Gastrocnemius medialis (tissue), 4 donors: ENCODE results near the gene SFXN3. TPM values are rescaled to one million over a fixed set of nuclear protein-coding genes. Genes with fewer than 3 reads are reported as not detected.

ENCODE experiments used
- ATAC-seq, 2 donors: fragments of 150-250 bp; one replicate each; pipeline ENCODE4 v1.9.1; 2016
- DNase-seq, 2 donors: peaks; one replicate each; pipeline ENCODE4 v3.0.0-alpha.2; 2019
- H3K27ac ChIP-seq, 4 donors: fragments of 200-600 bp; sonication (generic); 1 replicate in 1 of 4; 2 replicates in 3 of 4; pipeline ENCODE4 v1.5.1; 2016 to 2018; ENCODE audit warnings: mild to moderate bottlenecking in 2 of 4, moderate library complexity in 1 of 4
- H3K27me3 ChIP-seq, 3 donors: fragments of 200-600 bp; sonication (generic) in 2 of 3; 1 replicate in 1 of 3; 2 replicates in 2 of 3; pipeline versions ENCODE4 v1.5.1 to v1.6.0; 2016 to 2019; ENCODE audit warnings: mild to moderate bottlenecking in 1 of 3, moderate library complexity in 1 of 3
- H3K36me3 ChIP-seq, 2 donors: fragments of 200-600 bp; sonication (generic) in 1 of 2; one replicate each; pipeline ENCODE4 v1.5.1; 2017 to 2018
- H3K4me1 ChIP-seq, 2 donors: fragments of 200-600 bp; sonication (generic) in 1 of 2; one replicate each; pipeline ENCODE4 v1.5.1; 2016 to 2017; ENCODE audit warnings: mild to moderate bottlenecking in 2 of 2
- H3K4me3 ChIP-seq, 4 donors: fragments of 200-600 bp; sonication (generic) in 3 of 4; 1 replicate in 1 of 4; 2 replicates in 3 of 4; pipeline ENCODE4 v1.5.1; 2016 to 2019; ENCODE audit warnings: mild to moderate bottlenecking in 2 of 4
- H3K9me3 ChIP-seq, 3 donors: fragments of 200-600 bp; sonication (generic) in 2 of 3; 1 replicate in 1 of 3; 2 replicates in 2 of 3; pipeline ENCODE4 v1.5.1; 2016 to 2019
- POLR2A ChIP-seq, 2 donors: fragments of 450-650 bp; IDR thresholded peaks; one replicate each; pipeline ENCODE4 v1.6.1; 2017; ENCODE audit warnings: antibody characterized with exemption in 2 of 2, mild to moderate bottlenecking in 2 of 2, moderate library complexity in 2 of 2
- in situ Hi-C, 4 donors: fragments of 200-750 bp; cut with MboI; loops; one replicate each; pipeline versions ENCODE4 v1.15.0 to v1.8.0; 2017; ENCODE audit warnings: low sequenced_read_pairs in 4 of 4
- intact Hi-C: fragments of 100-400 bp; cut with DNase I; formaldehyde crosslinking; loops from one replicate; pipeline ENCODE4 v1.15.1; 2023; ENCODE audit warnings: low total_unique reads
- total RNA-seq, 4 donors: library from RNA; depleted of rRNA; stranded (reverse); fragments of >200 nt; gene quantifications; one replicate each; pipeline versions ENCODE4 v1.1.0 to v1.2.3, GENCODE V29; 2016
- TF ChIP-seq, protein P1 (sequence below), 5 experiments: fragments of 450-650 bp in 3 of 5; fragments of 200-600 bp in 2 of 5; sonication (generic) in 2 of 5; IDR thresholded peaks in 4 of 5; conservative IDR thresholded peaks in 1 of 5; 1 replicate in 4 of 5; 2 replicates in 1 of 5; pipeline ENCODE4 v1.5.1; 2016 to 2019; ENCODE audit warnings: antibody characterized with exemption in 5 of 5, mild to moderate bottlenecking in 3 of 5, moderate library complexity in 3 of 5

The SFXN3 gene
- total RNA-seq, 4 donors from 2014 or later, result 4.2 to 9.5 (median 7.0) TPM

DNA sequence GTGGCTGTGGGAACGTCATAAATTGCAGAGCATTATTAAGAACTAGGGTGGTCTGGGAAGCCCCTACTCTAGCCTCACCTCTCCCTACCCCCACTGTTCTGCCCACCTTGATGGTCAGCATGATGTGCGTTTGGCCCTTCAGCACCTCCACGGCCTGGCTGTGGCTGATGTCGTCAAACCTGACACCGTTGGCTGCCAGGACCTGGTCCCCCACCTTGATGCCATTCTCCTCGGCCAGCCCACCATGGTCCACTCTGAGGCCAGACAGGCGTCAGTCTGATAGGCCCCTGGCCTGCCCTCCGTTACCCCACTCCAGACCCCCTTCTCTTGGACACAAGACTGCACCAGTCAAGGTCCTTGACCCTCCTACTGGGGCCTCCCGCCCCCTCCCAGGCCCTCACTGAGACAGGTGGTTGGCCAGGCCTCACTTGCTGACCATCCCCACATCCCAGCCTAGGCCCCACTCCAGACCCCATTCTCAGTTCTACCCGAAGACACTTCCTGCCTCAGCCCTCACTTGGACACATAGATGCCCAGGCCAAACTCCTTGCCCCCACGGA lies 9.3 kb upstream of the SFXN3 start:
- intact Hi-C loops (no loop called here), in situ Hi-C loops (no loop called here)
- Histone ChIP-seq H3K27me3 (no peaks in the 10 kb centered on the region), H3K4me1 (no peaks in the 10 kb centered on the region), H3K27ac (no peak overlapping the region), H3K4me3 (no peak overlapping the region), H3K36me3 (no peaks in the 10 kb centered on the region), H3K9me3 (no peaks in the 10 kb centered on the region)
- TF ChIP-seq, protein P1, sequence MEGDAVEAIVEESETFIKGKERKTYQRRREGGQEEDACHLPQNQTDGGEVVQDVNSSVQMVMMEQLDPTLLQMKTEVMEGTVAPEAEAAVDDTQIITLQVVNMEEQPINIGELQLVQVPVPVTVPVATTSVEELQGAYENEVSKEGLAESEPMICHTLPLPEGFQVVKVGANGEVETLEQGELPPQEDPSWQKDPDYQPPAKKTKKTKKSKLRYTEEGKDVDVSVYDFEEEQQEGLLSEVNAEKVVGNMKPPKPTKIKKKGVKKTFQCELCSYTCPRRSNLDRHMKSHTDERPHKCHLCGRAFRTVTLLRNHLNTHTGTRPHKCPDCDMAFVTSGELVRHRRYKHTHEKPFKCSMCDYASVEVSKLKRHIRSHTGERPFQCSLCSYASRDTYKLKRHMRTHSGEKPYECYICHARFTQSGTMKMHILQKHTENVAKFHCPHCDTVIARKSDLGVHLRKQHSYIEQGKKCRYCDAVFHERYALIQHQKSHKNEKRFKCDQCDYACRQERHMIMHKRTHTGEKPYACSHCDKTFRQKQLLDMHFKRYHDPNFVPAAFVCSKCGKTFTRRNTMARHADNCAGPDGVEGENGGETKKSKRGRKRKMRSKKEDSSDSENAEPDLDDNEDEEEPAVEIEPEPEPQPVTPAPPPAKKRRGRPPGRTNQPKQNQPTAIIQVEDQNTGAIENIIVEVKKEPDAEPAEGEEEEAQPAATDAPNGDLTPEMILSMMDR (IDR thresholded peaks at IDR 0.05 in 4 of 5, conservative IDR thresholded peaks at IDR 0.05 in 1 of 5), result no peak
- TF ChIP-seq POLR2A (IDR thresholded peaks at IDR 0.05), result no peak
- ATAC-seq (no peak), DNase-seq (no peak)

DNA sequence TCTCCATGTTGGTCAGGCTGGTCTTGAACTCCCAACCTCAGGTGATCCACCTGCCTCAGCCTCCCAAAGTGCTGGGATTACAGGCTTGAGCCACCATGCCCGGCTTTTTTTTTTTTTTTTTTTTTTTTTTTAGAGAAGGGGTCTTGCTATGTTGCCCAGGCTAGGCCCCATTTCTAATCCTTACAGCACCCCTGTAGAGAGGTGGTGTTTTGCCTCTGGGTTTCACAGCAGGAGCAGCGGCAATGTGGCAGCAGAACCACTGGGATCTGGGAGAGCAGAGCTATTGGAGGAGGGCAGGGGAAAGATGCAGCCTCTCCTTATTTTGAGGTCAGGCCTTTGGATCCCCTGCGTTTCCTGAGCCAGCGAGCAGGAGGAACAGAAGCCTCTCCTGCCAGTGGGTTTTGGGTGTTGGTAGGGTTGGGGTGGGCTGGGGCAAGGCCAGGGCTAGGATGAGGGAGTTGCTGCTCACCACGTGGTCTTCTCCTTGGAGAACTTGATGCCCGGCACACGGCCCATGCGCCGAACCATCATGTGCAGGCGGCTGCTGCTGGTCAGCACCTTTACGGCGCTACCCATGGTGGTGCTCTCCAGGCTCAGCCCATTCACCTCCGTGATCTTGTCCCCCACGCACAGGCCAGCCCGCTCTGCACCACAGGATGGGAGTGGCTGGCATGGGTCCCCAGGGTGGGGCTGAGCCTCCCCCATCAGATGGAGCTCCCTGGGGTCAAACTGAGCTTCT lies 7.9 kb upstream of the SFXN3 start:
- in situ Hi-C loops, result no loop called here
- DNase-seq, result no peak

DNA sequence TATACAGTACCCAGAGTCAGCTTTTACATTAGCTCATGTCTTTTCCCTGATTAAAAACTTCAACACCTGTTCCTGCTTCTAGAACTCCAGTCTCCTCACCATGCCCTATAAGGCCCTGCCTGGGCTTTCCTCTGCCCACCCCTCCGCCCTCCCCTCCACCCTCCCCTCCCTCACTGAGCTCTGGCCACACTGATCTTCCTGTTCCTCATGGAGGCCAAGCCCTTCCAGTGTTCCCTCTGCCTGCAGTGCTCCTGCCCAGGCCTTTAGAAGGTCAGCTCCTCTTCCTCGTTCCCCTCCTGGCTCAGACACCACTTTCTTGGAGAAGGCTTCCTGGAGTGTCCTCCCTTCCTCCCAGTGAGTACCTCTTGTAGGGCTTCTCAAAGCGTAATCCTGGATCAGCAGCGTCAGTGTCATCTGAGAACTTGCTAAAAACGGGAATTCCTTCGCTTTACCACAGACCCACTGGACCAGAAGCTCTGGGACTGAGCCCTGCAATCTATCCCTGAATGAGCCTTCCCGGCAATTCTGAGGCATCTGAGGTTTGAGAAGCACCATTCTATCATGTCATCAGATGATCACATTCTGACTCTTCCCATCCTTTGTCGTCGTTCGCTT lies 3.8 kb upstream of the SFXN3 start:
- no peaks in the 10 kb centered on the region for H3K27me3 ChIP-seq
- peaks cover 3 to 11% of the 10 kb centered on the region in 2 donors for H3K4me1 ChIP-seq
- intact Hi-C loops, result no loop called here
- H3K4me3 ChIP-seq, result no peak overlapping the region
- no peak for TF ChIP-seq POLR2A (IDR thresholded peaks at IDR 0.05)
- TF ChIP-seq, protein P1 (IDR thresholded peaks at IDR 0.05 in 4 of 5, conservative IDR thresholded peaks at IDR 0.05 in 1 of 5), result no peak
- H3K27ac ChIP-seq, result no peak overlapping the region
- no peaks in the 10 kb centered on the region for H3K9me3 ChIP-seq
- in situ Hi-C loops, result no loop called here
- H3K36me3 ChIP-seq, result no peaks in the 10 kb centered on the region
- DNase-seq (no peak), ATAC-seq (no peak)

More for the DNA sequence above, 7.9 kb upstream of the SFXN3 start:
- Histone ChIP-seq H3K36me3 (no peaks in the 10 kb centered on the region), H3K4me3 (no peak overlapping the region), H3K4me1 (no peaks in the 10 kb centered on the region), H3K9me3 (no peaks in the 10 kb centered on the region), H3K27me3 (no peaks in the 10 kb centered on the region), H3K27ac (no peak overlapping the region)
- intact Hi-C loops, result no loop called here
- no peak for ATAC-seq
- TF ChIP-seq POLR2A (IDR thresholded peaks at IDR 0.05), result no peak
- TF ChIP-seq, protein P1 (IDR thresholded peaks at IDR 0.05 in 4 of 5, conservative IDR thresholded peaks at IDR 0.05 in 1 of 5), result no peak

DNA sequence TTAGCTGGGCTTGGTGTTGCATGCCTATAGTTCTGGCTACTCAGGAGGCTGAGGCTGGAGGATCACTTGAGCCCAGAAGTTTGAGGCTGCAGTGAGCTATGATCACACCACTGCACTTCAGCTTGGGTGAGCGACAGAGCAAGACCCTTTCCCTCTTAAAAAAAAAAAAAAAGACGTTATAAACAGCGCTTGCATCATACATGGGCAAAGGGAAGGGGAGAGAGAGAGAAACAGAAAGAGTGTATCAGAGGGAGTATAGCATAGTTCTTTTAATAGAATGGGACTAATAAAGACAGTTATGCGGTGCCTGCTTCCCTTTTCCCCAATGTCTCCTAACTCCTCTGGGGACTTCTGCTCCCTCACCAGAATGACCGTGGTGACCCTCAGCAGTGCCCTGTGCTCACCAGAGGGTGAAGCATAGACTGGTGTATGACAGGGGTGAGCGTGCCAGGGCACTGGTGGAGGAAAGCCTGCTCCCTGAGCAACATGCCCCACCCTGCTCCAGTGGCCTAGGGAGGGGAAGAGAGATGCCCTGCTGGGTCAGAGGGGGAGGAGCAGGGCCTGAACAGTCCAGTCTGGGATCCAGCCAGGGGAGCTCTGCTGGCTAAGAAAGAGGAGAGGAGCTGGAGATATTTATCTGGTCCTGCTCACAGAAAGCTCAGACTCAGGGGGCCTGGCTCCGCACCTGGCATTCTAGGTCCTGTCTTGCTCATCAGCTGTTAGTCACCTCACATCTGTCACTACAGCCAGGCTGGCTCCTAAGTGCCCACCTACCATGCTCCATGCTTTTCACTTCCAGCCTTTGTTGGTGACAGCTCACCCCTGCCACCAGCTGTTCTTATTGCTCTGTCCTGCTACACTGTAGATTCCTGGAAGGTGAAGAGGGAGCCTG lies 2.3 kb upstream of the SFXN3 start:
- in situ Hi-C loops, result no loop called here
- no peak for ATAC-seq
- H3K4me1 ChIP-seq, result peaks cover 7 to 16% of the 10 kb centered on the region in 2 donors

More for the DNA sequence above, 2.3 kb upstream of the SFXN3 start:
- Histone ChIP-seq H3K9me3 (no peaks in the 10 kb centered on the region), H3K27me3 (no peaks in the 10 kb centered on the region), H3K27ac (no peak overlapping the region), H3K36me3 (no peaks in the 10 kb centered on the region), H3K4me3 (no peak overlapping the region)
- no peak for TF ChIP-seq POLR2A (IDR thresholded peaks at IDR 0.05)
- TF ChIP-seq, protein P1 (IDR thresholded peaks at IDR 0.05 in 4 of 5, conservative IDR thresholded peaks at IDR 0.05 in 1 of 5), result no peak
- intact Hi-C loops, result no loop called here
- DNase-seq, result no peak
